Tibial artery (tissue), 4 donors: ENCODE measurements around the gene GPC6.

Source experiments
- DNase-seq, 2 donors: peaks; one replicate each; pipeline ENCODE4 v3.0.0-alpha.2; 2019
- H3K27ac ChIP-seq, 2 donors: fragments of 200-600 bp; sonication (generic) in 1 of 2; 1 replicate in 1 of 2; 2 replicates in 1 of 2; pipeline ENCODE4 v1.5.1; 2018 to 2019; ENCODE audit warnings: mild to moderate bottlenecking in 1 of 2
- H3K27me3 ChIP-seq, 2 donors: fragments of 200-600 bp; sonication (generic) in 1 of 2; one replicate each; pipeline versions ENCODE4 v1.5.1 to v1.6.0; 2016 to 2019
- H3K36me3 ChIP-seq, 3 donors: fragments of 200-600 bp; sonication (generic) in 2 of 3; one replicate each; pipeline ENCODE4 v1.5.1; 2016 to 2019; ENCODE audit warnings: mild to moderate bottlenecking in 2 of 3
- H3K4me1 ChIP-seq, 4 donors: fragments of 200-600 bp; sonication (generic) in 2 of 4; 1 replicate in 3 of 4; 2 replicates in 1 of 4; pipeline ENCODE4 v1.5.1; 2016 to 2019
- H3K4me3 ChIP-seq, 2 donors: fragments of 200-600 bp; sonication (generic) in 1 of 2; 1 replicate in 1 of 2; 2 replicates in 1 of 2; pipeline ENCODE4 v1.5.1; 2018 to 2019; ENCODE audit warnings: mild to moderate bottlenecking in 2 of 2
- H3K9me3 ChIP-seq, 3 donors: fragments of 200-600 bp; sonication (generic) in 1 of 3; one replicate each; pipeline ENCODE4 v1.5.1; 2016 to 2019
- intact Hi-C: fragments of 100-400 bp; cut with DNase I; formaldehyde crosslinking; loops from one replicate; pipeline ENCODE4 v1.15.0; 2023; ENCODE audit warnings: low total_unique reads
- TF ChIP-seq, protein P1 (sequence below), 2 experiments: fragments of 200-600 bp in 1 of 2; fragments of 450-650 bp in 1 of 2; IDR thresholded peaks; one replicate each; pipeline ENCODE4 v1.5.1; 2017 to 2019; ENCODE audit warnings: antibody characterized with exemption in 2 of 2, mild to moderate bottlenecking in 1 of 2, moderate library complexity in 1 of 2

The GPC6 gene

DNA sequence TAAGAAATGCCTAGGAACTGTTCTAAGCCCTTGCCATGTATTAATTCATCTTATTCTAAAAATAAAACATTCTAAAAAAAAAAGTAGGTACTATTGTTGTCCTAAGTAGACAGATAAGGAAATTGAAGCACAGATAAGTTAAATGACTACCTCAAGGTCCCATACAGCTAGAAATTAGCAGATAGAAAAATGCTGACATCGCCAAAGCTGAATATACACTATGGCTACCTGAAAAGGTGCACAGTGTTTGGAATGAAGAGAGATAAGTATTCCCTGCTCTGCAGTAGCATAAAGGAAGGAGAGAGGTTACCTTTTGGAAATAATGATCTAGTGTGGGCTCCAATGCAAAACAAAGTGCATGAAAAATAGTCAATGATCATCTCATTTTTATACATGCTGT lies 1187.5 kb downstream of the GPC6 start:
- no peak for DNase-seq
- Histone ChIP-seq H3K36me3 (no peaks in the 10 kb centered on the region), H3K27me3 (no peaks in the 10 kb centered on the region), H3K4me1 (no peaks in the 10 kb centered on the region), H3K27ac (no peak overlapping the region), H3K4me3 (no peak overlapping the region), H3K9me3 (no peaks in the 10 kb centered on the region)
- intact Hi-C loops, result no loop called here
- TF ChIP-seq, protein P1, sequence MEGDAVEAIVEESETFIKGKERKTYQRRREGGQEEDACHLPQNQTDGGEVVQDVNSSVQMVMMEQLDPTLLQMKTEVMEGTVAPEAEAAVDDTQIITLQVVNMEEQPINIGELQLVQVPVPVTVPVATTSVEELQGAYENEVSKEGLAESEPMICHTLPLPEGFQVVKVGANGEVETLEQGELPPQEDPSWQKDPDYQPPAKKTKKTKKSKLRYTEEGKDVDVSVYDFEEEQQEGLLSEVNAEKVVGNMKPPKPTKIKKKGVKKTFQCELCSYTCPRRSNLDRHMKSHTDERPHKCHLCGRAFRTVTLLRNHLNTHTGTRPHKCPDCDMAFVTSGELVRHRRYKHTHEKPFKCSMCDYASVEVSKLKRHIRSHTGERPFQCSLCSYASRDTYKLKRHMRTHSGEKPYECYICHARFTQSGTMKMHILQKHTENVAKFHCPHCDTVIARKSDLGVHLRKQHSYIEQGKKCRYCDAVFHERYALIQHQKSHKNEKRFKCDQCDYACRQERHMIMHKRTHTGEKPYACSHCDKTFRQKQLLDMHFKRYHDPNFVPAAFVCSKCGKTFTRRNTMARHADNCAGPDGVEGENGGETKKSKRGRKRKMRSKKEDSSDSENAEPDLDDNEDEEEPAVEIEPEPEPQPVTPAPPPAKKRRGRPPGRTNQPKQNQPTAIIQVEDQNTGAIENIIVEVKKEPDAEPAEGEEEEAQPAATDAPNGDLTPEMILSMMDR (IDR thresholded peaks at IDR 0.05), result no peak

DNA sequence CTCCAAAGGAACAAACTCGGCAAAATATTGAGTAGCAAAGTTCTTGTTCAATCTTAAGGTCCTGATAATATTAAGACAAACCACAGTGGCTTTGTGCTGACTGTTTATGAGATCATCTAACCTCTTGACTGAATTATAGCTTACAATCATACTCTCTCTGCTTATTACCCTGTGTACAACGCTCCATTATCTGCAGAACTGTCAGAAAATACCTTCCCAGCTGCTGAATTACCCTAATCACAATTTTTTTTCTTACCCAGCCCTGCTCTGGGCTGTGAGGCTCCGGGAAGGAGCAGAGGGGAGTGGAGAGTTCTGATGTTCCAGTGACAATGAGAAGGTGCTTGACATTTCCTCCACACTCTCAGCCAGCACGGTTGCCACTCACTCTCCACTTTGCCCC lies 1188.1 kb downstream of the GPC6 start:
- no peak for DNase-seq
- TF ChIP-seq, protein P1 (IDR thresholded peaks at IDR 0.05), result no peak
- H3K27me3 ChIP-seq, result no peaks in the 10 kb centered on the region
- no peak overlapping the region for H3K4me3 ChIP-seq
- H3K9me3 ChIP-seq, result no peaks in the 10 kb centered on the region
- intact Hi-C loops, result no loop called here
- no peak overlapping the region for H3K27ac ChIP-seq
- no peaks in the 10 kb centered on the region for H3K4me1 ChIP-seq
- H3K36me3 ChIP-seq, result no peaks in the 10 kb centered on the region

DNA sequence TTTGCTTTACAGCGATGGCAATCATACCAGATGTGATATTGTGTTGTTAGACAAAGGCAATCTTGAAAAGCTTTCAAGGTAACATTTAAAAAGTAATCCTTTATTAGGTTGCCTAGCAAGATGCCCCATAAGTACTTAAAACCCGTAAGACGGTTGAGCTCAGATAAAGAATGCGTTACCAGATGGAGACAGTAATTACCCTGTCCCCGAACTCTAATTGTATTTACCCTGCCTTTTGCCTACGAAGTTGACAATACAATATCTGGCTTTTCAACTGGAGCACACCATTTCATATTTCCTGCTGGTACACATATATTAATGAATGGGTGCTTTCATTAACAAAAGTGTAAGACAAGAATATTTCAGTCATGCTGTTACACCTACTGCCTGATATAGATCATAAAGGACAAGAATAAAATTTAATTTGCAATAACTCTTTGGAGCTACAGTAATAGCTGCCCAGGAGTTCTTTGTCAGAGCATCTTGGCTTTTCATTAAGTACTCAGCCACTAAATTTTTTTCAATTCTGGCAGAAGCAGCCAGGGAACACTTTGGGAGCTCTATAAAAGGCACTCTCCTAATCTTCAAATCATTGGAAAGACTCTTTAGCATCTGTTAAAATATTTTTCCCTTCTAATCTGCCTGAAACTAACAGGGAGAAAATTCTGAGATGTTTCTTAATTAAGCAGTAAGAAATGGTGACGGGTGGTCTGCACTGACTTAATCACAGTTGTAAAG lies 1189.1 kb downstream of the GPC6 start:
- intact Hi-C loops, result no loop called here

DNA sequence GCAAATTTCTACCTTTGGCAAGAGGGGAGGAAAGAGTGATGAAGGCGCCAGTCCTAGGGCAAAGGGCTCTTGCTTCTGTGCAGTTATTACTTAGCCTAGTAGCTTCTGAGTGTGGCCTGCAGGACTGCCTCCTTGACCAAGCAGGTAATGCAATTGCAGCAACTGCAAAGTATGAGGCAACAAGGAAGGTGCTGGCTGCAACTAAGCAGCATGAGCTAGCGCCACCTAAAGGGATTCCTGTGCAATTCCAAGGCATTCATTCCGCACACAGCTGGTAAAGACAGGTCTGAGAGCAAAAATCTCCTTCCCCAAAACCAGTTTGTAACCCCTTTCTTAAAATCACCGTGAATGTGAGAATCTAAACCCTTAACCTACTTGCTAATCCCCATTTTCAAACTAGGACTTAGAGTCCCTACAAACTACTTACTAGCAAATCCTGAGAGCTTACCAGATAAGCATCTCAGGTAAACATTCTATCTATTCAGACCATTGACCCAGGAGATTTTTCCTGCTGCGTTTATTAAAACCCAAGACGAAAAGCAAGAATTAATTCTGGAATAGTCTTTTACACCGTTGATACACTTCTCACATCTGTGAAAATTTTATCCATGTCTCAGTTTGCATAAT lies 1190.0 kb downstream of the GPC6 start:
- Histone ChIP-seq H3K36me3 (no peaks in the 10 kb centered on the region), H3K9me3 (peaks cover 0 to 5% (median 0%) of the 10 kb centered on the region in 3 donors), H3K4me3 (no peak overlapping the region), H3K27me3 (no peaks in the 10 kb centered on the region), H3K4me1 (no peaks in the 10 kb centered on the region), H3K27ac (no peak overlapping the region)
- TF ChIP-seq, protein P1 (IDR thresholded peaks at IDR 0.05), result peak in 1 of 2 experiments; percentile 21
- intact Hi-C loops, result no loop called here
- no peak for DNase-seq

More for the DNA sequence above, 1189.1 kb downstream of the GPC6 start:
- Histone ChIP-seq H3K27me3 (no peaks in the 10 kb centered on the region), H3K4me3 (no peak overlapping the region), H3K4me1 (no peaks in the 10 kb centered on the region), H3K27ac (no peak overlapping the region), H3K36me3 (no peaks in the 10 kb centered on the region), H3K9me3 (no peaks in the 10 kb centered on the region)
- TF ChIP-seq, protein P1 (IDR thresholded peaks at IDR 0.05), result no peak
- no peak for DNase-seq

DNA sequence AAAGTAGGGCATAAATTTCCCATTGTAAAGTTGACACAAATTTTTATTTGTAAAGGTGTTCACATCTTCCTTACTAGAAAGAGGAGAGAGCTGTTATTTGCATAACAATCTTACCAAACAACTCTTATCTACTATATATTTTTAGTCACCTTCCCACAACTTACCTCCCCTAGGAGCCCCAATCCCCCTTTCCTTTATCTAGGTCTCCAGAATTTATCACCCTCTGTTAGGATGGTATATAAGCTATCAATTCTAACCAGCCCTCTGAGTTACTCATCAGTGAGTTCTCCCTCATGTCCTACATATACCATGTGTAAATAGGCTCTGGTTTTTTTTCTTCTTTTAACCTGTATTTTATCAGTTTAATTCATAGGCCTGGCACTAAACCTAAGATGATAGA lies 1190.7 kb downstream of the GPC6 start:
- intact Hi-C loops, result no loop called here
- TF ChIP-seq, protein P1 (IDR thresholded peaks at IDR 0.05), result no peak
- peaks cover 0 to 5% (median 0%) of the 10 kb centered on the region in 3 donors for H3K9me3 ChIP-seq
- DNase-seq, result no peak
- no peak overlapping the region for H3K4me3 ChIP-seq
- no peaks in the 10 kb centered on the region for H3K36me3 ChIP-seq
- no peaks in the 10 kb centered on the region for H3K4me1 ChIP-seq
- H3K27me3 ChIP-seq, result no peaks in the 10 kb centered on the region
- H3K27ac ChIP-seq, result no peak overlapping the region
